GM18505 (cell line): Measurements from ENCODE around the gene ATRIP.

ENCODE experiments used
- ATAC-seq: cut with Tn5 transposase; IDR thresholded peaks from one replicate; pipeline ENCODE4 v1.9.1; 2021; ENCODE audit not compliant: unreplicated experiment
- POLR2A ChIP-seq: IDR thresholded peaks from 4 replicates; pipeline ENCODE4 v1.6.1; 2011; ENCODE audit warnings: borderline replicate concordance; ENCODE audit not compliant: insufficient read depth, insufficient read length; ENCODE audit errors: extremely low read depth

The ATRIP gene

DNA sequence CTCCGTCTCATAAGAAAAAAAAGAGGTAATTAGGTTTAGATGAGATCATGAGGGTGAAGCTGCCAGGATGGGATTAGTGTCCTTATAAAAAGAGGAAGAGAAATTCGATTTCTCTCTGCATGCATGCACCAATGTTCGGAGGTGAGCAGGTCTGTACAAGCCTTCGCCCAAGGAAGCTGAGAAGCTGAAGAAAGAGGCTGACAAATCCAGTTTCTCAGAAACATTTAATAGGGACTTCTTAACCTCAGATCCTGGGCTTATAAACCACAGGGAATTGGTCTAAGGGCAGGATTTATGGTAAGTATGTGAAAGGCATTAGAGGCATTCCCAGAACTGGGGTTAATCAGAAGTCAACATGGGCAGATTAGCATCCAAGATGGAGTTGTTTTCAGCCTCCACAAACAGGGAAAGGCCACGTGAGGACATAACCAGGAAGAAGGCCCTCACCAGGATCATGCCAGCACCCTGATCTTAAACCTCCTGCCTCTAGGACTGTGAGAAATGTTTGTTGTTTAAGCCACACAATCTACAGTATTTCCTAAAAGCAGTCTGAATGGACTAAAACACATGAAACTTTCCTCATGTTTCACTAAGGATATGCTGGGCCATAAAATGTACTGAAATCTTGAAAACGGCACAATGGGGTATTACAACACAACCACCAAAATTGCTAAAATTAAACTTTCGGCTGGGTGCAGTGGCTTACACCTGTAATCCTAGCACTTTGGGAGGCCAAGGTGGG, 46.1 kb downstream of the ATRIP start:
- TF ChIP-seq POLR2A, result no peak
- ATAC-seq, result no peak

GRCh38 chr3:48493203-48493501, 46.6 kb downstream of the ATRIP start:
- TF ChIP-seq POLR2A, result no peak

DNA sequence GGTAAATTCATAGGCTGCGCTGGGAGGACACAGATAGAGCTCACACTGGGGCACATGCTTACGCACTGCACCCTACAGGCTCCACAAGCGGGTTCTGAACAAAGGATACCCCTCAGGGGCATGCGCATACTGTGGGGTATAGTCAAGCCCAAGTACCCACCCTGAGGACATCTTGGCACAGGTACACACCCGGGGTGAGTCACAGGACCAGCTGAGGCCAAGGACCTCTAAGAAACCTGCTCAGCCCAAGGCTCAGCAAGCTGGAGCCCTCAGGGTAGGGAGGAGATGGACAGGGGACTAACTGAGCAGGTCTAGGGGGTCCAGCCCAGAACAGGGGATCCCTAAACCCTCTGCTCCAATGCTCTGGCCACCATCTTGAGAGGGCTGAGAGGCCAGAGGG, 54.1 kb downstream of the ATRIP start:
- ATAC-seq, result no peak
- no peak for TF ChIP-seq POLR2A

More at GRCh38 chr3:48493203-48493501, 46.6 kb downstream of the ATRIP start:
- no peak for ATAC-seq

DNA sequence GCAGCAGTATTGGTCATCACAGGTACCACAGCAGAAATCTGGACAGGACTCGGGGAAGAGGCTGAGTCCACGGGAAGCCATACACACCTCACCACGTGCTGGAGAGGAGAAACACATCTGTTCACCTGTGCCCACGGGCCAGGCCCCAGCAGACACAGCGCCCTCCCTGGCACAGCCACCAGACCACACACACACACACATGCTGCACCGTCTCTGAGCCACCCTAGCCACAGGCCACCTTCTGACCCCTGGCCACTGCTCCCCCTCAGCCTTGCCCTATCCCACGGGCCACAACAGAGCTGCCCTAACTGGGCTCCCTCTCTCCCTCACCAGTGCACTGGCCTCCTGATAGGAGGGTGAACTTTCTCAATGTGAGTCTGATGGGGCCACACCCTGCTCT, 54.7 kb downstream of the ATRIP start:
- no peak for TF ChIP-seq POLR2A
- no peak for ATAC-seq

DNA sequence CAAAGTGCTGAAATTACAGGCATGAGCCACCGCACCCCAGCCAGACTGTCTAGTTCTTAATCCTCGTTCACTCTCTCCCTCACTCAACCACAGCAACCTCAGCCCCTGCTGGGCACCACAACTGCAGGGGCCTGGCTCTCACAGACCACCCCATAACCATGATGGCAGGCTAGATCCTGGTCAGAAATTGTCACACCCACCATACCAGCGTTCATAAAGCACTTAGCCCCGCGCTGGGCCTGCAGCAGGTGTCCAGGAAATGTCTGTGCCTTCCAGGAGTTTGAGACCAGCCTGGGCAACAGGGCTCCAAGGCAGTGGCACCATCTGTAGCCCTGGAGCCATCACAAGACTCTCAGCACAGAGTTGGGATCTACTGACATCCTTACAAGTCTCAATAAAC, 55.6 kb downstream of the ATRIP start:
- no peak for ATAC-seq

DNA sequence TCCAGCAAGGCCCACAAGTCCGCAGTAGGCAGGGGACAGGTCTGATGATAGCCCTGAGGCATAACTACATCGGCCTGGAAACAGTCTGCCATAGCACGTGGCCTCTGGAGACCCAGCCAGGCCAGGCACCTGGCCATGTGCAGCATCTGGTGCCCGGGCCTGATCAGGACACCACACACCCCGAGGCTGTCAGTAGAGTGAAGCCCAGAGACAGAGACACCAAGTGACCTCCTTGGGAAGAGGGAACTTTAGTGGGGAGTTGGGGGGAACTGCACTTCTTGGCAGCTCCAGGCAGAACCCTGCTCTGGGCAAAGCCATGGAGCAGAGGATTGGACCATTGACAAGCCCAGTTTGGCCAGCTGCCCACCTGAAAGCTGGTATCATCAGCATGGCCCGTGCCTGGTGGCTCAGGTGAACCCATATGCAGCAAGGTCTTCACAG, 56.2 kb downstream of the ATRIP start:
- ATAC-seq, result no peak
- no peak for TF ChIP-seq POLR2A

More for the DNA sequence above, 55.6 kb downstream of the ATRIP start:
- TF ChIP-seq POLR2A, result no peak

DNA sequence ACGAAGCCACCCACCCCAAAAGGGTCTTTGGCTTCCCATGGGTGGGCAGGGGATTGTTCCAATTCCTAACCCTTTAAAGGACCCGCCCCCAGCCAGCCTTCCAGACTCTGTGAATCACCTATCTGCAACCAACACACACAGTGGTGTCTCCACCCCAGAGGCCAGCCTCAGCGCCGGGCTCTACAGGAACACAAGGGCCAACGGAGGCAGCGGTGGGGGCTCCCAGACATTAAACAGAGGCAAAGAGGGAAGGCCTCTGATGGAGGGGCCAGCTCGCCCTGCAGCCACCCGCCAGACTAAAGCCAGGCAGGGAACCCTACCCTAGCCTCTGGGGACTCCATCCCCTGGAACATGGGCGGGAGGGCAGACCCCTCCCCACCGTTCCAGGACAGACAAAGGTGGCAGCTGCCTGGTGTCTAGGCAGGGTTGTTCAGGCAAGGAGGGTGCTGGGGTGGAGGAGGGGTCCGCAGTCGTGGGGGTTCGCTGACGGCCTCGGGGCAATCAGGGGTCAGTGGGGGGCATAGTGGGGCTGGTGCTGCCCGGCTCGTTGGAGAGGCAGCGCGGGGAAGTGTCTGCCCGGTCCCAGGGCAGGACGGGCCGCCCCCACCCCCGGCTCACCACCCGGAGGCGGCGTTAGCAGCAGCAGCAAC, 57.0 kb downstream of the ATRIP start:
- ATAC-seq, result no peak
- TF ChIP-seq POLR2A, result no peak

GRCh38 chr3:48504051-48504946, 57.8 kb downstream of the ATRIP start, which contains the start of gene SHISA5:
TSS of gene SHISA5 (minus strand) at chr3:48504174. CDS start at chr3:48504094, 80 bp downstream.
- TF ChIP-seq POLR2A, result peak; percentile 33
- no peak for ATAC-seq

DNA sequence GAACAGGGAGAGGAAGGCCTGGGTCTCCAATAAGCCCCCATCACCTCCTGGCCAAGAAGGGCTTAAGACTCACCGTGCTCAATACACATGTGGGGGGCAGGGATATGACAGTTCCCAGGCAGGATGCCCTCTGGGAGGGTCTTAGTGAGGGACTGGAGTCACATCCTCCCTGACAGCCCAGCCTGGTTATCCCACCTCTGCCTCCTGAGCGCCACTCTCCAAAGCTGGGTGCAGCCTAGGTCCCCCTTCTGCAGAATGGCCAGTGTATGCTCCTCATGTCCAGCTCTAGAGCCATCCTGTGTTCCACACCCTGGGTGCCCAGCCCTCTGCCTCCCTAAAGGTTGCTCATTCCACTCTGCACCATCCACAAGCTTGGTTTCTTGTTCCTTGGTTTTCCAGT, 58.6 kb downstream of the ATRIP start:
- TF ChIP-seq POLR2A, result no peak
- no peak for ATAC-seq

- no peak for ATAC-seq
- no peak for TF ChIP-seq POLR2A
Measured at GRCh38 chr3:48505968-48506504, 59.5 kb downstream of the ATRIP start.

- no peak for ATAC-seq
- no peak for TF ChIP-seq POLR2A
Measured at GRCh38 chr3:48507256-48508061, 60.9 kb downstream of the ATRIP start.

GRCh38 chr3:48511551-48511950, 65.0 kb downstream of the ATRIP start:
- no peak for ATAC-seq
- no peak for TF ChIP-seq POLR2A

GRCh38 chr3:48514431-48515227, 68.1 kb downstream of the ATRIP start:
- ATAC-seq, result no peak
- no peak for TF ChIP-seq POLR2A
